IPS-20b (cell line): ENCODE data around the gene MAP3K5.
A peak's percentile ranks its signal among the peaks of the same experiment; 100 is the strongest.
"Not testable (repeated sequence)": the region's sequence is repeated elsewhere in the genome, so short reads cannot be mapped to it uniquely, and the experiment has no call there.

Source experiments
- H3K27ac ChIP-seq: one replicate; pipeline ENCODE4 v1.5.1; 2013; ENCODE audit warnings: low read length
- H3K27me3 ChIP-seq: 2 replicates; pipeline ENCODE4 v1.6.1; 2013; ENCODE audit warnings: mild to moderate bottlenecking, low read length, inconsistent platforms; ENCODE audit not compliant: insufficient read depth
- H3K36me3 ChIP-seq: 2 replicates; pipeline ENCODE4 v1.6.1; 2013; ENCODE audit warnings: low read depth, mild to moderate bottlenecking, inconsistent platforms, low read length, moderate library complexity; ENCODE audit not compliant: insufficient read depth
- H3K4me1 ChIP-seq: 2 replicates; pipeline ENCODE4 v1.6.1; 2013; ENCODE audit warnings: mild to moderate bottlenecking, control low read depth, inconsistent platforms, low read length, moderate library complexity; ENCODE audit not compliant: insufficient read depth
- H3K4me3 ChIP-seq: 2 replicates; pipeline ENCODE4 v1.5.1; 2013; ENCODE audit warnings: mild to moderate bottlenecking, low read length, inconsistent platforms
- H3K9ac ChIP-seq: 2 replicates; pipeline ENCODE4 v1.6.1; 2013; ENCODE audit warnings: low read depth, mild to moderate bottlenecking, inconsistent platforms, low read length, moderate library complexity
- H3K9me3 ChIP-seq: 2 replicates; pipeline ENCODE4 v1.6.1; 2013; ENCODE audit warnings: mild to moderate bottlenecking, low read depth, low read length, inconsistent platforms; ENCODE audit not compliant: insufficient read depth

MAP3K5 gene

DNA sequence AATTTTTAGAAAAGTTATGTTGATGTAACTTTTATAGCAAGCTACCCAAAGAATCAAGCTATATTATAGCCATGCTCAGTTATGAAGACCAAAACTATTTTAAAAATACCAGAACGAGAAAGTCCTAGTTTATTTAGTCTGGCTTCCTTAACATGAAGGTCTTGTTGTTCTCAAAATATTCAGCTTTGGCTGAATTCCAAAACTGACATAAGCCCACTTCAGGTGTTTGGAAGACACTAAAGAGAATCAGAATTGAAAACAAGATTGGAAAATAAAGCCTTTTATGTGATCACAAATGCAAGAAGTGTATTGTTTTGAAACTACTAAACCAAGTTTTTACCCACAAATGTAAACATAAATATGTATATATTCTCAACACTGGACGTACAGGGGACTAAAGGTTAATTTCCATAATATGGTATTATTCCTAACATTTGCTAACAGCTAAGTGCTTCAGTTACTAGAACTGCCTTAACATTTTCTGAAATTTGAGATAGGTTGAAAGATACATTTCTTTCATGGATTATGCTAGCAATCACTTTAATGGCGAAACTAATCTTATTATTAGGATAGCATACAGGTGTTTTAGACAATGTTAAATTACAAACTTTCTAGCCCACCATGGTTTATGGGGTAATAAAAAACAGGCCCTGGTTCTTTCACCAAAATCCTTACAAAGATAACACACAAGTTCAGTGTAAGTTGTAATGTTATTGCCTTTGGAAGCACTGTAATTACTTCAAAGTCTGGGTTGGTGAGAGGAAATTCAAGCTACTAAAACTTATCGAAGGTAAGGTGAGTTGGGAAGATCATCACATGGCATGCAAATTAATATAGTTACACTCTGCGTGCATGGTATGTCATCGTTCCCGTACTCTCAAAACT lies 1.6 kb downstream of the MAP3K5 start:
- peaks cover 3% of the 10 kb centered on the region; the same call in 1 of the 2 replicates for H3K4me1 ChIP-seq
- H3K36me3 ChIP-seq, result no peaks in the 10 kb centered on the region
- H3K27me3 ChIP-seq, result peaks cover 48% of the 10 kb centered on the region
- no peak overlapping the region for H3K27ac ChIP-seq
- no peaks in the 10 kb centered on the region for H3K9me3 ChIP-seq
- H3K4me3 ChIP-seq, result peak overlapping the region; percentile 84
- H3K9ac ChIP-seq, result no peak overlapping the region

DNA sequence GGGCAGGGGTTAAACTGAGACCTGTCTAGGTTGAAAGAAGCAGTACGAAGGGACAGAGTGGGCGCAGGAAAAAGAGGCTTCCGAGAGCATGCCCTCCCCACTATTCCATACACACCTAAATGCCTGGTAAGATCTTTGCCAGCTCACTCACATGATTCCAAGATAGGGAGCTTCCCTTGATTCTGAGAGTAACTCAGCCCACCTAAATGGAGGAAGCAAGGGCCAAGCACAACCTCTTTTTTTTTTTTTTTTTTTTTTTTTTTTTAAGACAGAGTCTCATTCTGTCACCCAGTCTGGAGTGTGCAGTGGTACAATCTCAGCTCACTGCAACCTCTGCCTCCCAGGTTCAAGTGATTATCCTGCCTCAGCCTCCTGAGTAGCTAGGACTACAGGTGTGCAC lies 2.8 kb downstream of the MAP3K5 start:
- H3K4me3 ChIP-seq, H3K27ac ChIP-seq, H3K9me3 ChIP-seq, H3K9ac ChIP-seq, H3K4me1 ChIP-seq, H3K36me3 ChIP-seq: not testable (repeated sequence)
- peaks cover 48% of the 10 kb centered on the region for H3K27me3 ChIP-seq

DNA sequence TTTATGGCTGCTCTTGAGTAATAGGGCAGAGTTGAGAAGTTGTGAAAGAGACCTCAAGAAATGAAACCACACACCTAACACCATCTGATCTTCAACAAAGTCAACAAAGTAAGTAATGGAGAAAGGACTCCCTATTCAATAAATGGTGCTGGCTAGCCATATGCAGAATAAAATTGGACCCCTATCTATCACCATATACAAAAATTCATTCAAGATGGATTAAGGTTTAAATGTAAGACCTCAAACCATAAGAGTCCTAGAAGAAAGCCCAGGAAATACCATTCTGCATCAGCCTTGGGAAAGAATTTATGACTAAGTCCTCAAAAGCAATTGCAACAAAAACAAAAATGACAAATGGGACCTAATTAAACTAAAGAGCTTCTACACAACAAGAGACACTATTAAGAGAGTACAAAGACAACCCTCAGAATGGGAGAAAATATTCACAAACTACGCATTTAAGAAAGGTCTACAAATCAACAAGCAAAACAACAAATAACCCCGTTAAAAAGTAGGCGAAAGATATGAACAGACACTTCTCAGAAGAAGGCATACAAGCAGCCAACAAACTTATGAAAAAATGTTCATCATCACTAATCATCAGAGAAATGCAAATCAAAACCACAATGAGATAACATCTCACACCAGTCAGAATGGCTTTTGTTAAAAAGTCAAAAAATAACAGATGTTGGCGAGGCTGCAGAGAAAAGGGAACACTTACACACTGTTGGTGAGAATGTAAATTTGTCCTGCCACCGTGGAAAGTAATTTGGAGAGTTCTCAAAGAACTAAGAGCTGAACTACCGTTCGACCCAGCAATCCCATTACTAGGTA lies 4.0 kb downstream of the MAP3K5 start:
- Histone ChIP-seq H3K4me1 (peaks cover 7% of the 10 kb centered on the region; the same call in 1 of the 2 replicates), H3K4me3 (no peak overlapping the region), H3K9ac (no peak overlapping the region), H3K27me3 (peaks cover 41% of the 10 kb centered on the region), H3K9me3 (no peaks in the 10 kb centered on the region), H3K36me3 (no peaks in the 10 kb centered on the region), H3K27ac (no peak overlapping the region)

DNA sequence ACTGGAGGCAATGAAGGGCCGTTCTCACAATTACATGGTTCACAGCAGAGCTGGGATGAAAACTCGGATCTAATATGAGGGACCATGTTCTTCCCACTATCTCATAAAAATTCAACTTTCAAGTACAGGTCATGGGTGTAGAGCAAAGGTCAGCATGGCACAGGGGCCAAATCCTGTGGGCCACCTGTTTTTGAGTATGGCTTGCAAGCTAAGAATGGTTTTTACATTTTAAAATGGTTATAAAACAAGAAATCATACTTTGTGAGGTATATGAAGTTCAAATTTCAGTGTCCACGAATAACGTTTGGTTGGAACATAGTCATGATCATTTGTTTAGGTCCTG lies 4.6 kb downstream of the MAP3K5 start:
- Histone ChIP-seq H3K4me1 (peaks cover 7% of the 10 kb centered on the region; the same call in 1 of the 2 replicates), H3K4me3 (no peak overlapping the region), H3K27me3 (peaks cover 36% of the 10 kb centered on the region), H3K27ac (no peak overlapping the region), H3K36me3 (no peaks in the 10 kb centered on the region), H3K9ac (no peak overlapping the region), H3K9me3 (no peaks in the 10 kb centered on the region)

- H3K9me3 ChIP-seq, result no peaks in the 10 kb centered on the region
- H3K4me3 ChIP-seq, result no peak overlapping the region
- no peak overlapping the region for H3K9ac ChIP-seq
- H3K27me3 ChIP-seq, result peaks cover 26% of the 10 kb centered on the region
- no peaks in the 10 kb centered on the region for H3K36me3 ChIP-seq
- peaks cover 7% of the 10 kb centered on the region; the same call in 1 of the 2 replicates for H3K4me1 ChIP-seq
- no peak overlapping the region for H3K27ac ChIP-seq
Observed at GRCh38 chr6:136786658-136787057, 5.6 kb downstream of the MAP3K5 start.

- H3K9ac ChIP-seq, result no peak overlapping the region
- no peak overlapping the region for H3K4me3 ChIP-seq
- H3K4me1 ChIP-seq, result 0 out of 2 replicates have a peak, but pooled peaks cover 4% of the 10 kb centered on the region
Observed at GRCh38 chr6:136784910-136785746, 7.1 kb downstream of the MAP3K5 start.

GRCh38 chr6:136784271-136784664 lies 8.0 kb downstream of the MAP3K5 start:
- Histone ChIP-seq H3K27ac (no peak overlapping the region), H3K9ac (no peak overlapping the region), H3K27me3 (peaks cover 2% of the 10 kb centered on the region; the same call in 1 of the 2 replicates), H3K4me1 (0 out of 2 replicates have a peak, but pooled peaks cover 4% of the 10 kb centered on the region), H3K9me3 (no peaks in the 10 kb centered on the region), H3K4me3 (no peak overlapping the region), H3K36me3 (no peaks in the 10 kb centered on the region)

More at GRCh38 chr6:136784910-136785746, 7.1 kb downstream of the MAP3K5 start:
- H3K36me3 ChIP-seq, result no peaks in the 10 kb centered on the region
- no peak overlapping the region for H3K27ac ChIP-seq
- H3K27me3 ChIP-seq, result peaks cover 11% of the 10 kb centered on the region
- H3K9me3 ChIP-seq, result no peaks in the 10 kb centered on the region

GRCh38 chr6:136783495-136784270 lies 8.6 kb downstream of the MAP3K5 start:
- H3K4me3 ChIP-seq, result no peak overlapping the region
- H3K36me3 ChIP-seq, result no peaks in the 10 kb centered on the region
- no peak overlapping the region for H3K9ac ChIP-seq
- H3K27me3 ChIP-seq, result no peaks in the 10 kb centered on the region
- H3K9me3 ChIP-seq, result no peaks in the 10 kb centered on the region
- 0 out of 2 replicates have a peak, but pooled peaks cover 4% of the 10 kb centered on the region for H3K4me1 ChIP-seq
- H3K27ac ChIP-seq, result no peak overlapping the region

- H3K9me3 ChIP-seq, result no peaks in the 10 kb centered on the region
- no peak overlapping the region for H3K4me3 ChIP-seq
- no peaks in the 10 kb centered on the region for H3K27me3 ChIP-seq
- no peak overlapping the region for H3K9ac ChIP-seq
- 0 out of 2 replicates have a peak, but pooled peaks cover 4% of the 10 kb centered on the region for H3K4me1 ChIP-seq
- no peak overlapping the region for H3K27ac ChIP-seq
- no peaks in the 10 kb centered on the region for H3K36me3 ChIP-seq
Observed at GRCh38 chr6:136783021-136783420, 9.3 kb downstream of the MAP3K5 start.

DNA sequence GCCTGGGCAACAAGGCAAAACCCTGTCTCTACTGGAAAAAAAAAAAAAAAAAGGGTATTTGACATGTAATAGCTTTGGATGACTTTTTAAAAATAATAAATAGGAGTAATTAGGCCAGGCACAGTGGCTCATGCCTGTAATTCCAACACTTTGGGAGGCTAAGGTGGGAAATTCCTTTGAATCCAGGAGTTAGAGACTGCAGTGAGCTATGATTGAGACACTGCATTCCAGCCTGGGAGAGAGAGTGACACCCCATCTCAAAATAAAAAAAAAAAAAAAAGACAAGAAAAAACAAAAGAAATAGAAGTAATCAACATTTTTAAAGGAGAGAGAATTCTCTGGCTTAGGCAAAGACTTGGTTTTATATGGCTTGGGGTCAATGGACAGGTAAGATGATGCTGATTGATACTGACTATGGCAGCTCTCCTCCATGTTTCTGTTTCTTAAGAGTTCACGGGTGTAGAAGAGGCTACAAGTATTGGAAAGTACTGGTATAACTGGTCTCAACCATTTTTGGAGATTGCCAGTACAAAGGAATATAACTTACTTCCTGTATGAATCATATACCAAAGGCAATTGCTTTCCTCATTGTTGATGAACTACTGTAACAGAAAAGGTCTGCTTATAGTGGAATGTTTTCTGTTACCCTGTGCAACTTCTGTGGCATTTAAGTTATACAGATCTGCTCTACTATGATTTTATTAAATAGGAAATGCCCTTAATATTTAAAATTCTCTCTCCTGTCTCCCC lies 10.1 kb downstream of the MAP3K5 start:
- Histone ChIP-seq H3K9me3 (no peaks in the 10 kb centered on the region), H3K36me3 (no peaks in the 10 kb centered on the region), H3K9ac (no peak overlapping the region), H3K27ac (no peak overlapping the region), H3K27me3 (no peaks in the 10 kb centered on the region), H3K4me3 (no peak overlapping the region), H3K4me1 (0 out of 2 replicates have a peak, but pooled peaks cover 4% of the 10 kb centered on the region)
